Thymus (tissue), 14 donors: ENCODE results near the gene SNAP29. TPM values are rescaled to one million over a fixed set of nuclear protein-coding genes. Genes with fewer than 3 reads are reported as not detected.

Experiments used
- DNase-seq, 9 donors: peaks; one replicate each; pipeline ENCODE4 v3.0.0-alpha.2; 2013; ENCODE audit warnings: low spot score in 9 of 9, low read depth in 6 of 9, missing footprints in 1 of 9
- H3K27ac ChIP-seq, 2 donors: one replicate each; pipeline ENCODE4 v1.5.1; 2013; ENCODE audit warnings: control low read depth in 1 of 2, low read depth in 1 of 2, low read length in 1 of 2, mild to moderate bottlenecking in 1 of 2, moderate library complexity in 1 of 2
- H3K27me3 ChIP-seq, 2 donors: one replicate each; pipeline ENCODE4 v1.5.1; 2013; ENCODE audit warnings: low read length in 1 of 2; ENCODE audit not compliant: control insufficient read depth in 2 of 2, insufficient read depth in 1 of 2
- H3K36me3 ChIP-seq, 2 donors: one replicate each; pipeline ENCODE4 v1.5.1; 2013; ENCODE audit warnings: low read length in 1 of 2, mild to moderate bottlenecking in 1 of 2, moderate library complexity in 1 of 2; ENCODE audit not compliant: control insufficient read depth in 2 of 2, insufficient read depth in 2 of 2
- H3K4me1 ChIP-seq, 2 donors: one replicate each; pipeline ENCODE4 v1.5.1; 2013; ENCODE audit warnings: low read length in 2 of 2; ENCODE audit not compliant: control insufficient read depth in 2 of 2, insufficient read depth in 2 of 2
- H3K4me3 ChIP-seq, 2 donors: one replicate each; pipeline ENCODE4 v1.5.1; 2013; ENCODE audit warnings: low read length in 2 of 2, control low read depth in 1 of 2, mild to moderate bottlenecking in 1 of 2
- H3K9me3 ChIP-seq, 2 donors: one replicate each; pipeline ENCODE4 v1.5.1; 2013; ENCODE audit warnings: low read length in 1 of 2, mild to moderate bottlenecking in 1 of 2; ENCODE audit not compliant: control insufficient read depth in 2 of 2, insufficient read depth in 1 of 2
- WGBS: extraction: QIAGEN DNeasy Blood & Tissue Kit; methylation state at CpG from one replicate; pipeline ENCODE4 v1.1.7; 2013; 5-methylcytosine and 5-hydroxymethylcytosine counted together
- long read RNA-seq, 10 donors: transcript quantifications; one replicate each; lab custom pipeline, GENCODE V29; 2026
- polyA plus RNA-seq: library from polyadenylated mRNA; stranded (reverse); fragments of 200-250 nt; gene quantifications from one replicate; pipeline ENCODE4 v1.2.3, GENCODE V29; 2013
- total RNA-seq: library from RNA; stranded (reverse); fragments of 120-200 nt; gene quantifications from one replicate; pipeline ENCODE4 v1.2.4, GENCODE V29; 2013
- donor health status: healthy.

Gene SNAP29
- total RNA-seq: 13.4 TPM
- 19.2 TPM for polyA plus RNA-seq
- long read RNA-seq, donor 1, full-length matches to known transcripts: 2 of 2 reads
- long read RNA-seq, donor 1, partial matches to known transcripts: 0 of 2 reads
- long read RNA-seq, donor 1, other reads (novel, unspliced or antisense): 0 of 2 reads
- long read RNA-seq, donor 2, full-length matches to known transcripts: 31 of 31 reads
- long read RNA-seq, donor 2, partial matches to known transcripts: 0 of 31 reads
- long read RNA-seq, donor 2, other reads (novel, unspliced or antisense): 0 of 31 reads
- long read RNA-seq, donor 3, full-length matches to known transcripts: 33 of 42 reads
- long read RNA-seq, donor 3, partial matches to known transcripts: 9 of 42 reads
- long read RNA-seq, donor 3, other reads (novel, unspliced or antisense): 0 of 42 reads
- long read RNA-seq, donor 4, full-length matches to known transcripts: 7 of 7 reads
- long read RNA-seq, donor 4, partial matches to known transcripts: 0 of 7 reads
- long read RNA-seq, donor 4, other reads (novel, unspliced or antisense): 0 of 7 reads
- long read RNA-seq, donor 5, full-length matches to known transcripts: 35 of 51 reads
- long read RNA-seq, donor 5, partial matches to known transcripts: 16 of 51 reads
- long read RNA-seq, donor 5, other reads (novel, unspliced or antisense): 0 of 51 reads
- long read RNA-seq, donor 6, full-length matches to known transcripts: 13 of 13 reads
- long read RNA-seq, donor 6, partial matches to known transcripts: 0 of 13 reads
- long read RNA-seq, donor 6, other reads (novel, unspliced or antisense): 0 of 13 reads
- long read RNA-seq, donor 7, full-length matches to known transcripts: 21 of 28 reads
- long read RNA-seq, donor 7, partial matches to known transcripts: 7 of 28 reads
- long read RNA-seq, donor 7, other reads (novel, unspliced or antisense): 0 of 28 reads
- long read RNA-seq, donor 8, full-length matches to known transcripts: 4 of 4 reads
- long read RNA-seq, donor 8, partial matches to known transcripts: 0 of 4 reads
- long read RNA-seq, donor 8, other reads (novel, unspliced or antisense): 0 of 4 reads
- long read RNA-seq, donor 9, full-length matches to known transcripts: 10 of 10 reads
- long read RNA-seq, donor 9, partial matches to known transcripts: 0 of 10 reads
- long read RNA-seq, donor 9, other reads (novel, unspliced or antisense): 0 of 10 reads
- long read RNA-seq, donor 10, full-length matches to known transcripts: 16 of 16 reads
- long read RNA-seq, donor 10, partial matches to known transcripts: 0 of 16 reads
- long read RNA-seq, donor 10, other reads (novel, unspliced or antisense): 0 of 16 reads

DNA sequence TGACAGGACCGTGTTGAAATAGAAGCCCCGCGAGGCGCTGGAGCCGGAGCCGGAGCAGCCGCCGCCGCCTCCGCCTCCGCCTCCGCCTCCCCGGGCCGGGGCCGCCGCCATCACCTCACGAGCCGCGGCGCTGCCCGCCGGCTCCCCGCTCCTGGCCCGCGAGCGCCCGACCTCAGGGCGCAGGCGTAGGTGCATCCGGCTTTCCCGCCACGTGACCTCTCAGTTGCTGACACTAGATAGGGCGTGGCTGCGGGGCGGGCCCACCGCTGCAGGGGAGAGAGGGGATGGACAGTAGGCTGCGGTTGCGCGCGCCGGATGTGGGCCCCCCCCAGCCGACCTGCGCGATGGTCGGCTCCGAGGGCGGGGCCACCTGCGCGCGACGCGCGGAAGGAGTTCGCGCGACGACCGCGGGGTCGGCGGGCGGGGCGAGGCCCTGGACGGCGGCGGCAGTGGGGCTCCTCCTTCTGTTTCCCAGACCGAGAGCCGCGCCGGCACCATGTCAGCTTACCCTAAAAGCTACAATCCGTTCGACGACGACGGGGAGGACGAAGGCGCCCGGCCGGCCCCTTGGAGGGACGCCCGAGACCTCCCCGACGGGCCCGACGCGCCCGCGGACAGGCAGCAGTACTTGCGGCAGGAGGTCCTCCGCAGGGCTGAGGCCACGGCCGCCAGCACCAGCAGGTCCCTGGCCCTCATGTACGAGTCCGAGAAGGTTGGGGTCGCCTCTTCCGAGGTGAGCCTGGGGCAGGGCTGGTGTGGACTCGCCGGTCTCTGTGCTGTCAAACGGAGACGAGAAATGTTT is at the start of gene SNAP29, which contains the start of gene PI4KA:
TSS of gene SNAP29 (plus strand) at position 393 of the 802 bp plus-strand sequence. CDS start at position 497, 104 bp downstream.
TSS of gene PI4KA (minus strand) at position 197 of the 802 bp plus-strand sequence. CDS start at position 111, 86 bp downstream.
- Histone ChIP-seq H3K36me3 (peaks cover 6 to 8% of the 10 kb centered on the region in 2 donors), H3K27me3 (no peaks in the 10 kb centered on the region), H3K4me3 (peak within 1 kb of the TSS; percentile 71 to 75), H3K4me1 (peaks cover 24 to 32% of the 10 kb centered on the region in 2 donors), H3K27ac (peak within 1 kb of the TSS; percentile 88 to 90), H3K9me3 (no peaks in the 10 kb centered on the region)
- peak; percentile 88 to 98 (median 96) for DNase-seq
- WGBS: under 1% methylated on average over 100 of the region's 100 CpGs

DNA sequence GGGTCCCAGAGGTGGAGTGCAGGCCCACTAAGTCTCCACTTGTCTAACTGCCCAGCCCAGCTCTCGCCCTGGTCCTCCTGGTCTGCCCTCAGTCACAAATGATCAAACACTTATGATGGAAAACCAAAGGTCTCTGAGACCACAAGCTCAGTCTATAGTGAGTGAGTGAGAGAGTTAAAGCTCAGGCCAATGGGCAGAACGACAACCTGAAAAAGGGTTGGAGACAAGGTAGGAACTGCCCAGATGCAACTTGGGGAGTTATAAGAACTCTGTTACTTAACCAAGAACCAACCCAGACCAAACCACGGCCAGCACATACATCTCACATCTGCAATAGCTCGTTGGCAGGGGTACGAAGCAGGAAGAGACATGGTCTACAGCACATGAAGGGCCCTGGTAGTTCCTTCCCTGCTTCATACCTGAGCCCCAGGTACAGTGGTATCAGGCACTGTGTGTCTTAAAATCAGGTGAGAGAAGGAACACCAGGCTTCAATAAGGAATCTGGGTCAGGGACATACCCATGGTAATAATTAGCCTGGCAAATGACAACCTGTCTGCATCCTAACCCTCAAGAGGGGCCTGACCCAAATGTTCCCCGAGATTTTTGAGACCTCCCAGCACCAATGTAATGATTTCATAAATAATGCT is 49.1 kb upstream of the SNAP29 start:
- Histone ChIP-seq H3K27ac (peak overlapping the region in 1 of 2 donors; percentile 37), H3K36me3 (peaks cover 59 to 70% of the 10 kb centered on the region in 2 donors), H3K4me1 (peaks cover 2 to 21% of the 10 kb centered on the region in 2 donors), H3K27me3 (no peaks in the 10 kb centered on the region), H3K4me3 (no peak overlapping the region), H3K9me3 (no peaks in the 10 kb centered on the region)
- 93% methylated on average over 6 of the region's 6 CpGs for WGBS
- DNase-seq: no peak

DNA sequence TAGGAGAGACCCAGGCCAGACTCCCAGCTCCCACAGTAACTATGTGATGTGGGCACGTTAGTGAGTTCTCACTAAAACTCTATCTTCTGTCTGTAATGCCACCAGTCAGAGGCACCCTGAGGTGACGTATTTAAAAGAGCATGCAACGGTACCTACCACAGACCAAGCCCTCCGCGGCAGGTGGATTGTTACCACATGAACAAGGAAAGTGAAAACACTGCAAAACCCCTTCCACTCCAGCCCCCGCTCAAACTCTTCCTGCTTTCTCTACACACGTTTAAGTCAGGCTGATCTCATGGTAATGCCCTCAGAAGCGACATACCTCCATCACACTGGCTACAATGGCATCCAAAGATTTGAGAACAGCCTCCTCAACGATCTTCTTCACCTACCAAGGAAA is 48.2 kb upstream of the SNAP29 start:
- DNase-seq: peak; percentile 34 to 90 (median 65)
- Histone ChIP-seq H3K36me3 (peaks cover 55 to 68% of the 10 kb centered on the region in 2 donors), H3K4me1 (peaks cover 2 to 21% of the 10 kb centered on the region in 2 donors), H3K27ac (peak overlapping the region in 1 of 2 donors; percentile 87), H3K4me3 (no peak overlapping the region), H3K27me3 (no peaks in the 10 kb centered on the region), H3K9me3 (no peaks in the 10 kb centered on the region)
- 55% methylated on average over 9 of the region's 9 CpGs for WGBS

DNA sequence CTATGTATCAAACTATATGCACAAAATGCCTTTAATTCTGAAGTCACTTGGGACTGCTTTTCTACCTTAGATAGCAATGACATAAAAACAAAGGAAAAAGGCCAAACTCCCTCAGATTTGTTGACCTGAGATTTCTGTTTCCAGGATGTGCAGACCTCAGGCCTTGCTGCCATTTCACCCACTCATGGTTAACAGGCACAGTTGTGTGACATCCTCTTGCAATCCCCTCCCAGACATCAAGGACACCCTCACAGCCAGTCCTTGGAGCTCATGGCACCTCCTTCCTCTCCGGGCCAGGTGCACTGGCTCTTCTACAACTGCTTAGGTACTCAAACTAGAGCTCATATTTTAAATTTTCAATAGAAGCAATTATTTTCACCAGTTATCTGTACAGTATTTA is 47.6 kb upstream of the SNAP29 start:
- Histone ChIP-seq H3K27me3 (no peaks in the 10 kb centered on the region), H3K27ac (peak overlapping the region; percentile 1 to 87), H3K36me3 (peaks cover 59 to 67% of the 10 kb centered on the region in 2 donors), H3K4me1 (peaks cover 2 to 21% of the 10 kb centered on the region in 2 donors), H3K4me3 (no peak overlapping the region), H3K9me3 (no peaks in the 10 kb centered on the region)
- peak in 3 of 9 donors; percentile 7 to 31 (median 9) for DNase-seq
- WGBS: 86% methylated on average over 1 of the region's 1 CpG

DNA sequence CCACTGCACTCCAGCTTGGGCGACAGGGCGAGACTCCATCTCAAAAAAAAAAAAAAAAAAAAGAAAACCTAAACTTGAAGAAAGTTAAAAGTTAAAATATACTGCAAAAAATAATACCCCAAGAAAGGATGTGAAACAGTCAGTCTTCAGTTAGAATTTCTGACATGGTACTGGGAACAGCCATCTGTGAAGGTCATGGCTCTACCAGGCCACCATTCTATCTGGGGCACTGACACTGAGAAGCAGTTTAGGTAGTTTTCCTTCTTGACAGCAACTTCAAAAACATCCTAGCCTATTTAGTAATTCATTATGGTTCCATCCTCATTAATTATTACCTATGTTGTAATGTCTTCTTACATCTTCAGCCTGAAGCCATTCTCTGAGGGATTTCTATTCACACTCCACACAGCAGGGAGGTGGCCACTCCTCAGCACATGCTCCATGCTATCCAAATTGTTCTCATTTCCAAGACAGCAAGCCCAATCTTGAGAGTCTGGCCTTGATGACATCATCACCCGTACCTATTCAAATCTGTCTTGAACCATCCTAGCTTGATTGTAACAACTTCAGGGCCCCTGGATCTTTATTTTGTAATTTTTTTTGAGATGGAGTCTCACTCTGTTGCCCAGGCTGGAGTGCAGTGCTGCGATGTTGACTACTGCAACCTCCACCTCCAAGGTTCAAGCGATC is 46.7 kb upstream of the SNAP29 start:
- 98% methylated on average over 5 of the region's 5 CpGs for WGBS
- Histone ChIP-seq H3K4me1 (peaks cover 2 to 21% of the 10 kb centered on the region in 2 donors), H3K27me3 (no peaks in the 10 kb centered on the region), H3K9me3 (no peaks in the 10 kb centered on the region), H3K36me3 (peaks cover 60 to 67% of the 10 kb centered on the region in 2 donors), H3K4me3 (no peak overlapping the region), H3K27ac (no peak overlapping the region)
- DNase-seq: no peak

DNA sequence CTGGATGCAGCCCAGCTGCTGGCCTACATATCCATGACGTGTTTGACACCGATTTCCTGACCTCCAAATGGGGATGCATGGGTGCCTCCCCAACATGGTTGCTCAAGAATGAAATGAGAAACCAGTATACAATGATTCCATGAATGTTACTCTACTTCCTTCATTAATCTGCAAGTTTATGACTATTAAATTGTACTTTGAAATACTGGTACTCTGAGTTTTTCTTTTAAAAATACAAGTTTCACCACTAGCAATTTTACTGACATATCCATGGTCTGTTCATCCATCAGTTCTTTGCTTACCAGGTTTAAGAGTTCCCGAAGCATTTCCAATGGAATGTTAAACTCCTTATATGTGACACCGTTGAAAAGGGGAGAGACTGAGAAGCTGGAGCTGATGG is 45.8 kb upstream of the SNAP29 start:
- H3K4me3 ChIP-seq: no peak overlapping the region
- no peak overlapping the region for H3K27ac ChIP-seq
- 97% methylated on average over 4 of the region's 4 CpGs for WGBS
- no peaks in the 10 kb centered on the region for H3K27me3 ChIP-seq
- no peak for DNase-seq
- H3K9me3 ChIP-seq: no peaks in the 10 kb centered on the region
- H3K4me1 ChIP-seq: peaks cover 2 to 21% of the 10 kb centered on the region in 2 donors
- peaks cover 58 to 67% of the 10 kb centered on the region in 2 donors for H3K36me3 ChIP-seq

DNA sequence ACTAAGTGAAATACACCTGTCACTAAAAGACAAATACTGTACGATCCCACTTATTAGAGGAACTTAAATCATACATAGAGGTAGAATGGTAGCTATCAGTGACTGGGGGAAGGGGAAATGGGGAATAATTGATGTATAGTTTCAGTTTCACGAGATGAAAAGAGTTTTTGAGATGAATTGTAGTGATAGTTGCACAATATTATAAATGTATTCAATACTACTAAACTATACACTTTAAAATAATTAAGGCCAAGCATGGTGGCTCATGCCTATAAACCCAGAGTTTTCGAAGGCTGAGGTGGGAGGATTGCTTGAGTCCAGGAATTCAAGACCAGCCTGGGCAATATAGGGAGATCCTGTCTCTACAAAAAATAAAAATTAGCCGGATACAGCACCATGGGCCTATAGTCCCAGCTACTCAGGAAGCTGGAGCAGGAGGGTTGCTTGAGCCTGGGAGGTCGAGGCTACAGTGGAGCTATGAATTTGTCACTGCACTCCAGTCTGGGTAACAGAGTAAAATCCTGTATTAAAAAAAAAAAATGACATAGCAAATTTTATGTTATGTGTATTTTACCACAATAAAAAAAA is 44.5 kb upstream of the SNAP29 start:
- H3K36me3 ChIP-seq: peaks cover 62 to 71% of the 10 kb centered on the region in 2 donors
- WGBS: 94% methylated on average over 5 of the region's 5 CpGs
- DNase-seq: no peak

More for the DNA sequence above, 44.5 kb upstream of the SNAP29 start:
- Histone ChIP-seq H3K4me1 (peaks cover 2 to 21% of the 10 kb centered on the region in 2 donors), H3K4me3 (no peak overlapping the region), H3K27ac (no peak overlapping the region), H3K9me3 (no peaks in the 10 kb centered on the region), H3K27me3 (no peaks in the 10 kb centered on the region)
